ENCODE measurements around the gene ZNF232.
"Not testable (repeated sequence)": the region's sequence is repeated elsewhere in the genome, so short reads cannot be mapped to it uniquely, and the experiment has no call there.

Gene ZNF232

DNA sequence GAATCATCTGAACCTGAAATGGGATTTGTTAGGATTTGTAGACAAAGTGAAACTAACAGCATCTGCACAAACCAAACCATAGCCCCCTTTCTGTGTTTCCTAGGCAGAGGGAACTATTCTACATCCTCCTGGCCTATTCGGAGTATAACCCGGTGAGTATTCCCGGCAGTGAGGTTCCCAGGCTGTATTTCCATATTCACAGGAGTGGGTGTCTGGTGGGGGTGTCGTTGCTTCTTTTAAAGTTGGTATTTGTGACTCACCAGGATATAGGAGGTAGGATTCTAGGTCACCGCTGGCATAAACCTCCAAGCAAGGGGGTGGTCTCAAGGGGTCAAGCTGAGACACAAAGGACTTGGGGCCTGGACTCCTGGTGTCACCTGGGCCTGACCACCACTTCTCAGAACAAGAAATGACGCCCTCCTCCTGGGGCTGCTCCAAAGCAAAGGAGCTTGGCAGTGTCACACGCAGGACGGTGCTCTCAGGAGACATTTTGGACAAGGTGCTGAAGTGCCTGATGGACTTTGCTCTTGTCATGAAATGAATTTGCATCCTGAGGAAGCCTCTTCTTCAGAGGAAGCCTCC, 23.5 kb upstream of the ZNF232 start:
- H3K27ac ChIP-seq (ENCODE audit: low read length); H3K27me3 ChIP-seq (ENCODE audit: control insufficient read depth, insufficient read depth, low read length); H3K9ac ChIP-seq (ENCODE audit: low read length); H3K4me1 ChIP-seq (ENCODE audit: control insufficient read depth, low read depth, low read length); H3K36me3 ChIP-seq (ENCODE audit: control insufficient read depth, low read depth, low read length); H3K4me3 ChIP-seq (ENCODE audit: low read length); H3K9me3 ChIP-seq (ENCODE audit: control insufficient read depth, low read depth, low read length): not testable (repeated sequence)

GRCh38 chr17:5134571-5134970, 22.9 kb upstream of the ZNF232 start:
- H3K36me3 ChIP-seq (ENCODE audit: control insufficient read depth, low read depth, low read length); H3K27me3 ChIP-seq (ENCODE audit: control insufficient read depth, insufficient read depth, low read length); H3K9ac ChIP-seq (ENCODE audit: low read length); H3K4me3 ChIP-seq (ENCODE audit: low read length); H3K27ac ChIP-seq (ENCODE audit: low read length); H3K9me3 ChIP-seq (ENCODE audit: control insufficient read depth, low read depth, low read length); H3K4me1 ChIP-seq (ENCODE audit: control insufficient read depth, low read depth, low read length): not testable (repeated sequence)

GRCh38 chr17:5133961-5134360, 22.3 kb upstream of the ZNF232 start:
- H3K4me3 ChIP-seq (ENCODE audit: low read length); H3K9me3 ChIP-seq (ENCODE audit: control insufficient read depth, low read depth, low read length); H3K9ac ChIP-seq (ENCODE audit: low read length); H3K27ac ChIP-seq (ENCODE audit: low read length); H3K36me3 ChIP-seq (ENCODE audit: control insufficient read depth, low read depth, low read length); H3K27me3 ChIP-seq (ENCODE audit: control insufficient read depth, insufficient read depth, low read length); H3K4me1 ChIP-seq (ENCODE audit: control insufficient read depth, low read depth, low read length): not testable (repeated sequence)

GRCh38 chr17:5133311-5133710, 21.6 kb upstream of the ZNF232 start:
- Histone ChIP-seq H3K9ac (ENCODE audit: low read length) (no peak overlapping the region), H3K9me3 (ENCODE audit: control insufficient read depth, low read depth, low read length) (no peaks in the 10 kb centered on the region), H3K36me3 (ENCODE audit: control insufficient read depth, low read depth, low read length) (no peaks in the 10 kb centered on the region), H3K27me3 (ENCODE audit: control insufficient read depth, insufficient read depth, low read length) (no peaks in the 10 kb centered on the region), H3K4me1 (ENCODE audit: control insufficient read depth, low read depth, low read length) (no peaks in the 10 kb centered on the region), H3K27ac (ENCODE audit: low read length) (no peak overlapping the region), H3K4me3 (ENCODE audit: low read length) (no peak overlapping the region)

GRCh38 chr17:5132503-5133225, 21.0 kb upstream of the ZNF232 start:
- H3K9ac ChIP-seq (ENCODE audit: low read length); H3K27ac ChIP-seq (ENCODE audit: low read length); H3K36me3 ChIP-seq (ENCODE audit: control insufficient read depth, low read depth, low read length); H3K27me3 ChIP-seq (ENCODE audit: control insufficient read depth, insufficient read depth, low read length); H3K4me3 ChIP-seq (ENCODE audit: low read length); H3K4me1 ChIP-seq (ENCODE audit: control insufficient read depth, low read depth, low read length); H3K9me3 ChIP-seq (ENCODE audit: control insufficient read depth, low read depth, low read length): not testable (repeated sequence)

- not testable (repeated sequence) for H3K4me1 ChIP-seq (ENCODE audit: control insufficient read depth, low read depth, low read length); H3K27me3 ChIP-seq (ENCODE audit: control insufficient read depth, insufficient read depth, low read length); H3K4me3 ChIP-seq (ENCODE audit: low read length); H3K36me3 ChIP-seq (ENCODE audit: control insufficient read depth, low read depth, low read length); H3K9me3 ChIP-seq (ENCODE audit: control insufficient read depth, low read depth, low read length); H3K27ac ChIP-seq (ENCODE audit: low read length); H3K9ac ChIP-seq (ENCODE audit: low read length)
Measured at GRCh38 chr17:5131799-5132502, 20.3 kb upstream of the ZNF232 start.

DNA sequence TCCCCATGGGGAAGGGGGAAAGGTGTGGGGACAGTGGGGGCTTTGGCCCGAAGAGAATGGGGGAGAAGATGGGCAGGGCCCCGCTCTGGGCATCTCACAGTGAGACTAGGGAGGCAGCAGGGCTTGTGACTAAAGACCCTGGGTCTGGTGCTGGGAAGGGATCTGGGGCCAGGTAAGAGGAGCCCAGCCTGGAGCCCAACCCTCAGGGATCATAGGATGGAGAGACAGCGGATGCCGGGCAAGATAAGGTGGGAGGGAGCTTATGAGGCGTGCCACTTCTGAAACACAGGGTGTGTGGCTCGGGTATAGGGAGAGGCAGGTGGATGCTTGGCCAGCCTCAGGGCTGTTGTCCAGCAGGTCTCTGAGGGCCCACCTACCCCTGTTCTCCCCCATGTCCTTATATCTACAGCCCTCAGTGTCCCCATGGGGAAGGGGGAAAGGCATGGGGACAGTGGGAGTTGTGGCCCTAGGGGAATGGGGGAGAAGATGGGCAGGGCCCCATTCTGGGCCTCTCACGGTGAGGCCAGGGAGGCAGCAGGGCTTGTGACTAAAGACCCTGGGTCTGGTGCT, 19.6 kb upstream of the ZNF232 start:
- Histone ChIP-seq H3K9me3 (ENCODE audit: control insufficient read depth, low read depth, low read length) (no peaks in the 10 kb centered on the region), H3K27me3 (ENCODE audit: control insufficient read depth, insufficient read depth, low read length) (no peaks in the 10 kb centered on the region), H3K27ac (ENCODE audit: low read length) (no peak overlapping the region), H3K9ac (ENCODE audit: low read length) (no peak overlapping the region), H3K36me3 (ENCODE audit: control insufficient read depth, low read depth, low read length) (no peaks in the 10 kb centered on the region), H3K4me3 (ENCODE audit: low read length) (no peak overlapping the region), H3K4me1 (ENCODE audit: control insufficient read depth, low read depth, low read length) (no peaks in the 10 kb centered on the region)

DNA sequence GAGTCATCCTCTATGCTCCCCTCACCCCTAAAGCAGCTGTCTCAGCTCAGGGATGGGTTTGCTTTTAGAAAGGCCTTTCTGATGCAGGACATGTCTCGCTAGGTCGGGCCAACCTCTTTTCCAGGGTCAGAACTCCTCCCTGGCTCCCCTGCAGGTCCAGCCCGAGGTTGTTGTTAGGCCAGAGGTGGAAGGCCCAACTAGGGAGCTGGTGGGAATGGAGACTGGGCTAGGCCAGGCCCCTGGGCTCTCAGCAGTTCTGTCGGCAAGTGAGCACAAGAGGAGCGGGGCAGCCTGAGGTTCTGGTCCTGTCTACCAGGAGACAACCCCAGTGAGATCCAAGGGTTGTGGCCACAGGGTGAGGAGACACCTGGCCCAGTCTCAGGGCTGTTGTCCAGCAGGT, 19.0 kb upstream of the ZNF232 start:
- H3K27me3 ChIP-seq (ENCODE audit: control insufficient read depth, insufficient read depth, low read length); H3K9me3 ChIP-seq (ENCODE audit: control insufficient read depth, low read depth, low read length); H3K9ac ChIP-seq (ENCODE audit: low read length); H3K4me3 ChIP-seq (ENCODE audit: low read length); H3K4me1 ChIP-seq (ENCODE audit: control insufficient read depth, low read depth, low read length); H3K36me3 ChIP-seq (ENCODE audit: control insufficient read depth, low read depth, low read length); H3K27ac ChIP-seq (ENCODE audit: low read length): not testable (repeated sequence)

- not testable (repeated sequence) for H3K27ac ChIP-seq (ENCODE audit: low read length); H3K9me3 ChIP-seq (ENCODE audit: control insufficient read depth, low read depth, low read length); H3K4me1 ChIP-seq (ENCODE audit: control insufficient read depth, low read depth, low read length); H3K36me3 ChIP-seq (ENCODE audit: control insufficient read depth, low read depth, low read length); H3K4me3 ChIP-seq (ENCODE audit: low read length); H3K27me3 ChIP-seq (ENCODE audit: control insufficient read depth, insufficient read depth, low read length); H3K9ac ChIP-seq (ENCODE audit: low read length)
Measured at GRCh38 chr17:5130261-5130660, 18.6 kb upstream of the ZNF232 start.

DNA sequence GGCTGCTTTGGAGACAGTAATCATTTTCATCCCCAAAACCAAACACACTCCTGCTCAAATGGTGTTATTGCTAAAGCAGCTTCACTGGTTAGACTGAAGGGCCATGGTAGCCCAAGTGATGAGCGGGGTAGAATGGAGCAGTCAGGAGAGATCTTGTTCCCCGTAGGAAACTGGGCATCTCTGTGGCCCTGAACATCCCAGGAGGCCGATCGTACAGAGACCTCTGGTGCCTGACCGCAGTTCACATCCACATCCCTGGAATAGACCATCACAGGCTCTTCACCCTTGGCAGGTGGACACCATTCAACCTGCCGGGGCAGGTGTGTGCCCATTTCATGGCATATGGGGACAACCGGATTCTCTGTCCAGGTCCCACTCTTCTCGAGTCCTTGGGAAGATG, 18.1 kb upstream of the ZNF232 start:
- H3K9ac ChIP-seq (ENCODE audit: low read length); H3K36me3 ChIP-seq (ENCODE audit: control insufficient read depth, low read depth, low read length); H3K27ac ChIP-seq (ENCODE audit: low read length); H3K4me1 ChIP-seq (ENCODE audit: control insufficient read depth, low read depth, low read length); H3K4me3 ChIP-seq (ENCODE audit: low read length); H3K9me3 ChIP-seq (ENCODE audit: control insufficient read depth, low read depth, low read length); H3K27me3 ChIP-seq (ENCODE audit: control insufficient read depth, insufficient read depth, low read length): not testable (repeated sequence)

DNA sequence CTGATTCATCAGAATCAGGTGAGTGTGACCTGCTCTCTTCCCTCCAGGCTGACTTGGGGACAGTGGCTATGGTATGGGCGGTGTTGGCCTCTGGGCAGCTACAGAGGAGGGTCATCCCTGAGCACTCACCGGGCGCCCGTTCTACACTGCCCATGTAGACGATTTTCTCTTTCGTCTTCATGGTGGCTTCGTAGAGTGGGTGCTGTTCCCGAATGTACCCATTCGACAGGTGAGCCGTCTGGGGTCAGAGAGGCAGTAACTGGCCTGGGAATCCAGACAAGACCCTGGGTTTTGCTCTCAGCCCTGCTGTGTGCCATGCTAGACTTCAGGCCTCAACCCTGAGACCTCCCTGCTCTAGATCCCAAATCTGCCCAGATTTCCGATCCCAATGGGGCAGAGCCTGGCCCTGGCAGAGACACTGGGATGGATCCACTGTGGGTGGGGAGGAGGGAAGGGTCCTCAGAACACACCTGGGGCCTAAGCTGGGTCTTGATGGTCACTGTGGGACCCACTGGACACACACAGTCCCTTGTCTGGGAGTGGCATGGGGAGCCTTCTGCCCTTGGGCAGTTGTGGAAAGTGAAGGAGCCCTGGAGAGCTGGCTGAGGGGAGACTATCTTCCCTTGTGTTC, 17.3 kb upstream of the ZNF232 start:
- no peaks in the 10 kb centered on the region for H3K36me3 ChIP-seq (ENCODE audit: control insufficient read depth, low read depth, low read length)
- no peak overlapping the region for H3K27ac ChIP-seq (ENCODE audit: low read length)

More for the DNA sequence above, 17.3 kb upstream of the ZNF232 start:
- Histone ChIP-seq H3K9me3 (ENCODE audit: control insufficient read depth, low read depth, low read length) (no peaks in the 10 kb centered on the region), H3K9ac (ENCODE audit: low read length) (no peak overlapping the region), H3K27me3 (ENCODE audit: control insufficient read depth, insufficient read depth, low read length) (no peaks in the 10 kb centered on the region), H3K4me3 (ENCODE audit: low read length) (no peak overlapping the region), H3K4me1 (ENCODE audit: control insufficient read depth, low read depth, low read length) (no peaks in the 10 kb centered on the region)

Data from iPS-18a (cell line).